HG03066 (cell line): ENCODE data around the gene DLGAP3.

ENCODE experiments used
- ATAC-seq: cut with Tn5 transposase; IDR thresholded peaks from one replicate; pipeline ENCODE4 v1.9.1; 2021; ENCODE audit warnings: low read depth; ENCODE audit not compliant: unreplicated experiment

Gene DLGAP3

DNA sequence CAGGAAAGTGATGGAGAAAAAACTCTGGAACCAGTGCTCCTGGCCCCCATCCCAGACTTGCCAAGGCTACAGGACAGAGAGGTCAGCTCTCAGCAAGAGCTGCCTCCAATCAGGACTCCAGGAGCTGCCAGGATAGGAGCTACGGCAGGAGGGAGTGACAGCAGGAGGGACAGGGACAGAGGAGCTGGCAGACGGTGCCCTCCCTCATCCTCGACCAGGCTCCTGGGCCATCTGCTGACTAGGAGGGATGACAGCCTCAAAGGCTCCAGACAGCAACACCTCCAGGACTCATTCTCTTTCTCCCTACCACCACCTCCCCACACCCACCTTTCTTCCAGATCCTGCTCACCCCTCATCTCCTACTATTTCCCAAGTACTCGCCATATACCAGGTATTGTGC lies 22.7 kb downstream of the DLGAP3 start:
- ATAC-seq: no peak

GRCh38 chr1:34906222-34906621 lies 23.2 kb downstream of the DLGAP3 start:
- no peak for ATAC-seq

GRCh38 chr1:34905098-34905459 lies 24.4 kb downstream of the DLGAP3 start:
- no peak for ATAC-seq

- ATAC-seq: no peak
Observed at GRCh38 chr1:34904236-34905097, 25.0 kb downstream of the DLGAP3 start.

GRCh38 chr1:34901919-34902318 lies 27.5 kb downstream of the DLGAP3 start:
- no peak for ATAC-seq

DNA sequence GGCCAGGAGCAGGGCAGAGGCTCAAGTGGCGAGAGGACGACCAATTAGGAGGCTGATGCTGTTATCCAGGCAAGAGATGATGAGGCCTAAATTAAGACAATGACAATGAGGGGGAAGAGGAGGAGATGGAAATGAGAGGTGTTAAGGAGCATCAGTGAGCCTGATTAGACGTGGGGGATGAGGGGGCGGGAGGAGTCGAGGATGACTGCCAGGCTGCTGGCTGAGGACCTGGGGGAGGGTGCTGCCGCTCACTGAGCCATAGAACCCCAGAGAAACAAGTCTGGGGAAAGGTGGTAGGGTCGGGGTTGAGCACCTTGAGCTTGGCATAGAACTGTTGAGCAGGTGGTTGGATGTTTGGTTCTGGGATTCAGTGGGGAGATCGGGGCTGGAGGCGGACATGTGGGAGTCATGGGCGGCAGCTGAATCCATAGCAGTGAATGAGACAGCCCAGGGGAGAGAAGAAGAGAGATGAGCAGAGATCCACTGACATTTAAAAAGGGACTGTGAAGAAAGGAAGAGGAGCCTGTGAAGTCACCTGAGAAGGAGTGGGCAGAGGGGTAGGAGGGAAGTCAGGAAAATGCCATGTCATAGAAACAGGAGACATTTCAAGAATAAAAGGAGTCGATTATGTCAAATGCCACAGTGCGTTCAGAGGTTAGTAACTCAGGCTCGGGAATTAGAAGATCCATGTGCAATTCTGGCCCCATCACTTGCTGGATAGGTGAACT lies 28.5 kb downstream of the DLGAP3 start:
- ATAC-seq: no peak

GRCh38 chr1:34899906-34900305 lies 29.5 kb downstream of the DLGAP3 start:
- ATAC-seq: no peak

- ATAC-seq: no peak
Observed at GRCh38 chr1:34899471-34899870, 30.0 kb downstream of the DLGAP3 start.

- no peak for ATAC-seq
Observed at GRCh38 chr1:34898330-34898761, 31.1 kb downstream of the DLGAP3 start.

- ATAC-seq: no peak
Observed at GRCh38 chr1:34896612-34897011, 32.8 kb downstream of the DLGAP3 start.

DNA sequence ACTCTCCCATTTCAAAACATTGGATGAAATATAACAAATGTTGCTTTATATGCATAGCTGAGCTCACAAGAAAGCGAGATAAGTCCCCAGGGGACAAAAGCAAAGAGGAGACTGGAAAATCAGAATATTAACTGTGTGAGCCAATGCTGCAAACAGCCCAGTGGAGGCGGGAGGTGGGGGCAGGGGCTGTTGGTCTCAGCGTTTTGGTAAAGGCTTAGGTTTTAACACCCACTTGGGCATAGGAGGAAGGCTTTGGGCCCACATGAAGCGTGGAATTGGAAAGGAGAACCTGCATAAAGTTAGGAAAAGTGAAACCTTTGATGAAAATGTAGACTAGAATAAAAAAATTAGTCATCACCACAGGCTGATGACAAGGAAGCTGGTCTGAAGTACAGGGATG lies 39.7 kb downstream of the DLGAP3 start:
- no peak for ATAC-seq

- ATAC-seq: no peak
Observed at GRCh38 chr1:34887593-34887992, 41.9 kb downstream of the DLGAP3 start.

DNA sequence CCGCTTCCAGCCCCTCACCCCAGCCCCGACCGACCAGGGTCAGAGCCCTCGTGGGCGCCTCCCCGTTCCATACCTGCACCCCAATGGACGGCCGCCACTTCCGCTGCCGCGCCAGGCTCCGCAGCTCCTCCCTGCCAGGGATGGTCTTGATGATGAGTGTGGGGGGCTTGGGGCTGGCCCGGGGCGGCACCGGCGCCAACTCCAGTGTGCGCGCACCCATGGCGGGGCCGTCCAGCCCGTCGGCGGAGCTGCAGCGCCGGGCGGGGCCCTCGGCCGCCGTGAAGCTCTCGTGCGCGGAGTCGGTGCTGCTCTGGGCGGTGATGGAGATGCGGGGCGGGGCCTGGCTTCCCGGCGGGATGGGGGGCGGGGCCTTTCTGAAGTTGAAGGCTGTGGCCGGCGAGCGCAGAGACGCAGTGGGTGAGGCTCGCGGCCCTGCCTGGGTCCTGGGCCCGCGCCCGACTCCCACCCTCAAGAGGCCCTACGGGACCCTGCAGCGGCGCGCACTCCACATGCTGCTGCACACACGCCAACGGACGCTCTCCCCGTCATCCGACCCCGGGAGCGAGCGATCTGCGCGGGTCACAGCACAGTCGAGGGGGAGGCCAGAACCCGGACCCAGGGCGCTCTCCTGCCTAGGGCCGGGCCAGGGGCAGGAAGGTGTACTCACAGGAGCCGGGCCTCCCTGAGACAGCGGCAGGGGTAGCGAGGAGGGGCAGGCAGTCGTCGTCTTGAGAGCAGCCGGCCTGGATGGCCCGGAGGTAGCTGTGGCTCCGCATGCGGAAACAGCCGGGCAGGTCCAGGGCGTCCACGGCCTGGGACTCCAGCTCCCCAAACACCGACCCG lies 43.8 kb downstream of the DLGAP3 start:
- ATAC-seq: no peak

DNA sequence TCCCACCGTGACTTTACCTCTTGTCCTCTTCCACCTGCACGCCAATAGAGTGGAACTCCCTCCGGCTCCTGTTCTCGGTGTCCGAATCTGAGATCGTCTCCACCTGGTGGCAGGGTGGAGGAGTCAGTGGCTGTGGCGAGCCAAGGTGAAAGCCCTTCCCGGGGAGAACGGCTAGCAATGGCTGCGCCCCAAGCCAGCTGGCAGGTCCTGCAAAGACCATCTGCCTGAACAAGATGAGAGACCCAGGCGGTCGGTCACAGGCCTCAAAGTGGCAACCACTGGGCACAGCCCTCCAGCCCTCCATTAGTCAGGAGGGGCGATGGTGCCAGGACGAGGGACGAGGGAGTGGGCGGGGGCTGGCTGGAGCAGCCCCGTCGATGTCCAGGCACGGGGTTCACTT lies 44.5 kb downstream of the DLGAP3 start:
- no peak for ATAC-seq

DNA sequence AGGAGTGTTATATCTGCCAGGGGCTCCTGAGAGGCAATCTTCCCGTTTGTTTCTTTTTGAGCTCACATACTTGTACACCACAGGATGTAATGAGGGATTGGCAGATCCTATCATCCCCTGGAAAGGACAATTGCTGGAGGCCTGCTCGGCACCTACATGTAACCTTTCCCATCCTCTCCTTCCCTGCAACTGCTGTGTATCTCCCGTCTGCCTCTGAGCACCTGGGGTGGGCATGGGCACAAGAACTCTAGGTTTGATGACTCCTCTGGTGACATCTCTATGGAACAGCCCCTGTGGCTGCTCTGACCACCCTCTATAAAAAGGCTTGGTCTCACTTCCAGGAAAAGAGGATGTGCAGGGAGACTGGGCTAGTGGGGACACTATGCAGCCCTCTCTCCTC lies 44.9 kb downstream of the DLGAP3 start:
- ATAC-seq: no peak

DNA sequence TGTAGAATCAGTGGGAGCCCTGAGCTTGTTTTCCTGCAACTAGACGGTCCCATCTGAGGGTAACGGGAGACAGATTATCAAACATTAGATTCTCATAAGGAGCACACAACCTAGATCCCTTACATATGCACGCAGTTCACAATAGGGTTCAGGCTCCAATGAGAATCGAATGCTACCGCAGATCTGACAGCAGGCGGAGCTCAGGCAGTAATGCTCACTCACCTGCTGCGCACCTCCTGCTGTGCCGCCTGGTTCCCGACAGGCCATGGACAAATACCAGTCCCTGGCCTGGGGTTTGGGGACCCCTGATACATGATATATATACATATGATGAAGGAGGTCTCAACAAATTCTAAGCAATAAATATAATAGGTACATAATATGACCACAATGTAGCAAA lies 50.2 kb downstream of the DLGAP3 start:
- ATAC-seq: no peak

- ATAC-seq: no peak
Observed at GRCh38 chr1:34876406-34876805, 53.0 kb downstream of the DLGAP3 start.

GRCh38 chr1:34874296-34874952 lies 55.0 kb downstream of the DLGAP3 start:
- ATAC-seq: no peak

DNA sequence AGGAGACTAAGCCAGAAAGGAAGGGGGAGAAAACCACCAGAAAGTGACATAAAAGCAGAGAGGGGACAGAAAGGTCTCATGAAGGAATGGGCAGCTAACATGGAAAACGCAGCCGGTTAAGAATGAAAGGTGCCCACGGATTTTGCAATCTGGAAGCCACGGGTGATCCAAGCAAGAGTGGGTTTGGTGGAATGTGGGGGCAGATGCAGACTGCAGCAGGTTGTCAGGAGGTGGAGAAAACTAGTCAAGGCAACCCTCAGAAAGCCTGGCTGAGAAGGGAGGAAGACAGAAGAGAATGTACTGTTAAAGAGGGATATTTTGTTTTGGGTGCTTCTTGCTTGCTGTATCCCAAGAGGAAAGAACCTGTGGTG lies 57.3 kb downstream of the DLGAP3 start:
- no peak for ATAC-seq

DNA sequence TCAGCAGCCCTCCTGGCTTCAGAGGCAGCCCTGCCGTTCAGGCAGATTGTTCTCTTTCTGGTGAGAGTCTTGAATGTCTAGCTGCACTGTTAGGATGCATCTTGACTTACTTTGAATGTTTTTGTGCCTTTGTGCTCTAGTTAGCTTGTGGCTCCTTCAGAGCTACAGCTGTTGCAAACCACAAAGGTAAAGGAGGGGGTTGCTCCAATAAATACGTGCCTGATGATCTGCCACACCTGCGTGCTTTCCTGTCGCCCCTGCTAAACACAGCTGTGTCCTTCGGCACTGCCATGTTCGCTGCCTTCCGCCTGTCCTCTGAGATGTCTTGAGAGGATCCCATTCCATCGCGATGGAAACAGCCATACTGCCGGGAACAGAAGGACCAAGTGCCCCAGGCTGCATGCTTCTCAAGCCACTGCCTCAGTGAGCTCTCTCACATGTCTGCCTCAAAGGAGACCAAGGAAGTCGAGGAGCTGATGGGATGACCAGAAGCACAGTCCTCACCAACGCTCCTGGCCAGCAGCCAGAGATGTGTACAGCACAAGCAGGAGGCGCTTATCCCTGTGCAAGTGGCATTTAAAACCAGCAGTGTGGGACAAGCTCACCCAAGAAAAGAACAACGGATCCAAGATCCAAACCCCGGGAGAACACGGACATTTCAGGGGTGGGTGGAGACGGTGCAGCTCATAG lies 57.9 kb downstream of the DLGAP3 start:
- no peak for ATAC-seq
